ENCODE measurements around the gene LCN6.
"Not testable (repeated sequence)": the region's sequence is repeated elsewhere in the genome, so short reads cannot be mapped to it uniquely, and the experiment has no call there.

DNA sequence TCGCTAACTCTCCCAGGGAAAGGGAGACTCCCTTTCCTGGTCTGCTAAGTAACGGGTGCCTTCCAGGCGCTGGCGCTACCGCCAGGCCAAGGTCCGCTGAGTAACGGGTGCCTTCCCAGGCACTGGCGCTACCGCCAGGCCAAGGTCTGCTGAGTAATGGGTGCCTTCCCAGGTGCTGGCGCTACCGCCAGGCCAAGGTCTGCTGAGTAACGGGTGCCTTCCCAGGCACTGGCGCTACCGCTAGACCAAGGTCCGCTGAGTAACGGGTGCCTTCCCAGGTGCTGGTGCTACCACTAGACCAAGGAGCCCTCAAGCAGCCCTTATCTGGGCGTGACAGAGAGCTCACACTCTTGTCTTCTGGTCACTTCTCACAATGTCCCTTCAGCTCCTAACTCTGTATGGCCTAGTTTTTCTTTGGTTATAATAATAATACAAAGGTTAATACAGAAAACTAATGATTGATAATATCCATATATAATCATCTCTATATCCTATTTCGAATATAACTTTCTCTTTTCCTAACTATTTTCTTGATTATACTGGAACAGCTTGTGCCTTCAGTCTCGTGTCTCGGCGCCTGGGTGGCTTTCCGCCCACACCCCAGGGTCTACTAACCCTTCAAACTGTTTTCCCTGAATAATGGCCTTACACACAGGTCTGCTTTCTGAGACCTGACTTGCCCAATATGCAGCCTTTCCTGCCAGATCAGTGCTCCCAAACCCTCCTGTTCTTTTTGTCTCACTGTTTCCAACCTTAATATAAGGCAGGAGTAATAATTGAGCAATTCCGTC lies 37.4 kb upstream of the LCN6 start:
- not testable (repeated sequence) for TF ChIP-seq CEBPB (IDR thresholded peaks at IDR 0.05; ENCODE audit: low read depth, low read length)
- TF ChIP-seq, protein P1, sequence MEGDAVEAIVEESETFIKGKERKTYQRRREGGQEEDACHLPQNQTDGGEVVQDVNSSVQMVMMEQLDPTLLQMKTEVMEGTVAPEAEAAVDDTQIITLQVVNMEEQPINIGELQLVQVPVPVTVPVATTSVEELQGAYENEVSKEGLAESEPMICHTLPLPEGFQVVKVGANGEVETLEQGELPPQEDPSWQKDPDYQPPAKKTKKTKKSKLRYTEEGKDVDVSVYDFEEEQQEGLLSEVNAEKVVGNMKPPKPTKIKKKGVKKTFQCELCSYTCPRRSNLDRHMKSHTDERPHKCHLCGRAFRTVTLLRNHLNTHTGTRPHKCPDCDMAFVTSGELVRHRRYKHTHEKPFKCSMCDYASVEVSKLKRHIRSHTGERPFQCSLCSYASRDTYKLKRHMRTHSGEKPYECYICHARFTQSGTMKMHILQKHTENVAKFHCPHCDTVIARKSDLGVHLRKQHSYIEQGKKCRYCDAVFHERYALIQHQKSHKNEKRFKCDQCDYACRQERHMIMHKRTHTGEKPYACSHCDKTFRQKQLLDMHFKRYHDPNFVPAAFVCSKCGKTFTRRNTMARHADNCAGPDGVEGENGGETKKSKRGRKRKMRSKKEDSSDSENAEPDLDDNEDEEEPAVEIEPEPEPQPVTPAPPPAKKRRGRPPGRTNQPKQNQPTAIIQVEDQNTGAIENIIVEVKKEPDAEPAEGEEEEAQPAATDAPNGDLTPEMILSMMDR (conservative IDR thresholded peaks at IDR 0.05; ENCODE audit: low read depth, low read length): not testable (repeated sequence)
- TF ChIP-seq, protein P2, sequence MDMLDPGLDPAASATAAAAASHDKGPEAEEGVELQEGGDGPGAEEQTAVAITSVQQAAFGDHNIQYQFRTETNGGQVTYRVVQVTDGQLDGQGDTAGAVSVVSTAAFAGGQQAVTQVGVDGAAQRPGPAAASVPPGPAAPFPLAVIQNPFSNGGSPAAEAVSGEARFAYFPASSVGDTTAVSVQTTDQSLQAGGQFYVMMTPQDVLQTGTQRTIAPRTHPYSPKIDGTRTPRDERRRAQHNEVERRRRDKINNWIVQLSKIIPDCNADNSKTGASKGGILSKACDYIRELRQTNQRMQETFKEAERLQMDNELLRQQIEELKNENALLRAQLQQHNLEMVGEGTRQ (IDR thresholded peaks at IDR 0.05; ENCODE audit: low read depth, low read length): not testable (repeated sequence)

Data from IMR-90 (cell line).